ENCODE measurements around the gene ALDOB.

The ALDOB gene

DNA sequence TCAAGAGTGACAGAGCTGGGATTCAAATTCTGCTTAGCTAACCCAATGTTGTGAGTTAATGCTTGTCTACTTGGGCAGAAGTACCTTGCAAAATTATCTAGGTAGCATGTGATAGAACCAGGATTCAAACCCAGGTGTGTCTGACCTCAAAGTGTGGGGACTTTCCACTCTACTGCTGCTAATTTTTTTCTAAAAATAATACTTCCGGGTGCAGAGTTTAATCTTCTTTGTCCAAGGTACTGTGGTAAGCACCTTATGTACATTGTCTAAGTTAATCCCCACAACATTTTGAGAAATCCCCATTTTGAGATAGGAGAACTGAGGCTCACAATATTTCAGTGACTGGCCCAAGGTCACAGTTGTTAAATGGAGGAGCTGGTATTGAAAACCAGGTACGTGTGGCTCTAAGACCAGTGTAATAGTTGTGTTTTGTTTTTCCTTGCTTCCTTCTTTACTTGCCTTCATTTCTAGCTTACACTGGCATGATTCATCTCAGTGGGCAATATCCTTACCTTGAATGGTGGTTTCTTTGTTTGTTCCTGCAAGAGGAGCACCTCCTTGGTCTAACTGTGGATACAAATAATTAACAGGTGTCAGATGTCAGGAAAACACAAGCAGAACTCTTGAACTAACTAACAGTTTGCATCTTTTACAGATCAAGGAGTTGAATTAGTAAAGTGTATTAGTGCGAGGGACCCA is 7.5 kb downstream of the ALDOB start:
- TF ChIP-seq, protein P1, sequence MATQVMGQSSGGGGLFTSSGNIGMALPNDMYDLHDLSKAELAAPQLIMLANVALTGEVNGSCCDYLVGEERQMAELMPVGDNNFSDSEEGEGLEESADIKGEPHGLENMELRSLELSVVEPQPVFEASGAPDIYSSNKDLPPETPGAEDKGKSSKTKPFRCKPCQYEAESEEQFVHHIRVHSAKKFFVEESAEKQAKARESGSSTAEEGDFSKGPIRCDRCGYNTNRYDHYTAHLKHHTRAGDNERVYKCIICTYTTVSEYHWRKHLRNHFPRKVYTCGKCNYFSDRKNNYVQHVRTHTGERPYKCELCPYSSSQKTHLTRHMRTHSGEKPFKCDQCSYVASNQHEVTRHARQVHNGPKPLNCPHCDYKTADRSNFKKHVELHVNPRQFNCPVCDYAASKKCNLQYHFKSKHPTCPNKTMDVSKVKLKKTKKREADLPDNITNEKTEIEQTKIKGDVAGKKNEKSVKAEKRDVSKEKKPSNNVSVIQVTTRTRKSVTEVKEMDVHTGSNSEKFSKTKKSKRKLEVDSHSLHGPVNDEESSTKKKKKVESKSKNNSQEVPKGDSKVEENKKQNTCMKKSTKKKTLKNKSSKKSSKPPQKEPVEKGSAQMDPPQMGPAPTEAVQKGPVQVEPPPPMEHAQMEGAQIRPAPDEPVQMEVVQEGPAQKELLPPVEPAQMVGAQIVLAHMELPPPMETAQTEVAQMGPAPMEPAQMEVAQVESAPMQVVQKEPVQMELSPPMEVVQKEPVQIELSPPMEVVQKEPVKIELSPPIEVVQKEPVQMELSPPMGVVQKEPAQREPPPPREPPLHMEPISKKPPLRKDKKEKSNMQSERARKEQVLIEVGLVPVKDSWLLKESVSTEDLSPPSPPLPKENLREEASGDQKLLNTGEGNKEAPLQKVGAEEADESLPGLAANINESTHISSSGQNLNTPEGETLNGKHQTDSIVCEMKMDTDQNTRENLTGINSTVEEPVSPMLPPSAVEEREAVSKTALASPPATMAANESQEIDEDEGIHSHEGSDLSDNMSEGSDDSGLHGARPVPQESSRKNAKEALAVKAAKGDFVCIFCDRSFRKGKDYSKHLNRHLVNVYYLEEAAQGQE (IDR thresholded peaks at IDR 0.05; ENCODE audit: insufficient read depth in 1 of 2, low read depth in 2 of 2, low read length in 2 of 2) = no peak
- TF ChIP-seq FOXP2 (optimal IDR thresholded peaks at IDR 0.05; ENCODE audit: borderline replicate concordance, extremely low read depth, extremely low read length, insufficient read depth) = no peak
- TF ChIP-seq SIN3A (IDR thresholded peaks at IDR 0.05; ENCODE audit: borderline replicate concordance, insufficient read depth, low read length) = no peak
- TF ChIP-seq POLR2AphosphoS5 (IDR thresholded peaks at IDR 0.05; ENCODE audit: low read depth, low read length) = no peak

DNA sequence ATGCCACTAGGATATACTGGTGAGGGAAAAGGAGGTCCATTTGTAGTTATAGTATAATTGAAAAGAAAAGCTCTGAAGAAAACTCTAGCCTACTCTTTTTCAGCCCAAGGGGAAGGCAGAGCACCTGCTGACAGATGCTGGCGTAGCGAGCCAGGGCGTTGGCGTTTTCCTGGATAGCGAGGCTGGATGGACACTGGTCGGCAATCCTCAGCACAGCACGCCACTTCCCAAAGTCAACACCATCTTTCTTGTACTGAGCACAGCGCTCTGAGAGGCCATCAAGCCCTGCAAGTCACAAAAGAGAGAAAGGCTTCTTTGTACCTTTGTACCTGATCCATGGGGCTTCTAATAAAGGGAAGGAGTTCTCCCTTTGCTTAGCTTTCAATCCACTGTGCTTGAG is 8.2 kb downstream of the ALDOB start:
- TF ChIP-seq FOXP2 (optimal IDR thresholded peaks at IDR 0.05; ENCODE audit: borderline replicate concordance, extremely low read depth, extremely low read length, insufficient read depth) = no peak
- no peak for TF ChIP-seq SIN3A (IDR thresholded peaks at IDR 0.05; ENCODE audit: borderline replicate concordance, insufficient read depth, low read length)
- no peak for TF ChIP-seq TAF1 (IDR thresholded peaks at IDR 0.05; ENCODE audit: borderline replicate concordance, insufficient read depth, low read length)
- no peak for TF ChIP-seq POLR2AphosphoS5 (IDR thresholded peaks at IDR 0.05; ENCODE audit: low read depth, low read length)
- TF ChIP-seq, protein P1 (IDR thresholded peaks at IDR 0.05; ENCODE audit: insufficient read depth in 1 of 2, low read depth in 2 of 2, low read length in 2 of 2) = no peak

DNA sequence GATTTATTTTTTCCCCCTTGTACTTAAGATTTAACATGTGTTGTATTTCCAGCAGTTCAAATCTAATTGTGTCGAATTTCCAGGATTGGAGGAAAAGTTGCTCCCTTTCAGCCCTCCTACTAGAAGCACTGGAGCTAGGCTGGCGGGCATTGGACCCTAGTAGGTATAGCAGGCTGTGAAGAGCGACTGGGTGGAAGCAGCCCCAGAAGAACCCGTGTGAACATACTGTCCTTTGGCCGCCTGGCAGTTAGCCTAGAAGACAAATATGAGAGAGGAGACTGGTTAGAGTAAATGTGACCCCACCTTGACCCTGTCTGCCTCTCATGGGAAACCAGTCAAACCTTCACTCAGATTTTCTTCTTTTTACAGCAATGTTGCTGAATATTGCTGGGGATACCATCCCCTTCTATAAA is 13.9 kb downstream of the ALDOB start:
- no peak for TF ChIP-seq TAF1 (IDR thresholded peaks at IDR 0.05; ENCODE audit: borderline replicate concordance, insufficient read depth, low read length)
- TF ChIP-seq POLR2AphosphoS5 (IDR thresholded peaks at IDR 0.05; ENCODE audit: low read depth, low read length) = no peak
- TF ChIP-seq, protein P1 (IDR thresholded peaks at IDR 0.05; ENCODE audit: insufficient read depth in 1 of 2, low read depth in 2 of 2, low read length in 2 of 2) = no peak
- no peak for TF ChIP-seq SIN3A (IDR thresholded peaks at IDR 0.05; ENCODE audit: borderline replicate concordance, insufficient read depth, low read length)
- TF ChIP-seq FOXP2 (optimal IDR thresholded peaks at IDR 0.05; ENCODE audit: borderline replicate concordance, extremely low read depth, extremely low read length, insufficient read depth) = no peak

DNA sequence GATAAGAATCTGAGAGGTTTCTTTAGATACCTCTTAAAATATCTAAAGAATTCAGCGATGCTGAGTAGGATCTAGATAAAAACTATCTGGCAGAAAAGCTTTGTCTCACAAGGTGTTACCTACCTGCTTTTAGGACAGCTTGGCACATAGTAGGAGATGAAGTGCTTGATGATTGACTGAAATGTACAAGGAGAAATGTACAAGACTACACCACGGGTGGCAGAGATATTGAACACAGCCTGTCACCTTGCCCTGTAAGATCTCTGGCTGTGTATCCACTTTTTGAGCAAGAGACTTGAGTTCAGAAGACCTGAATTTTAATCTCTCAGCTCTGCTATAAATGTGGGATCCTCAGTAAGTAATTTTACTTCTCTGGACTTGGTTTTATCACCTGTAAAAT is 15.7 kb downstream of the ALDOB start:
- TF ChIP-seq TAF1 (IDR thresholded peaks at IDR 0.05; ENCODE audit: borderline replicate concordance, insufficient read depth, low read length) (no peak), SIN3A (IDR thresholded peaks at IDR 0.05; ENCODE audit: borderline replicate concordance, insufficient read depth, low read length) (no peak), FOXP2 (optimal IDR thresholded peaks at IDR 0.05; ENCODE audit: borderline replicate concordance, extremely low read depth, extremely low read length, insufficient read depth) (no peak), POLR2AphosphoS5 (IDR thresholded peaks at IDR 0.05; ENCODE audit: low read depth, low read length) (no peak)
- TF ChIP-seq, protein P1 (IDR thresholded peaks at IDR 0.05; ENCODE audit: insufficient read depth in 1 of 2, low read depth in 2 of 2, low read length in 2 of 2) = no peak
